H1 (cell line): ENCODE results near the gene UBE2J1. TPM values are rescaled to one million over a fixed set of nuclear protein-coding genes. Genes with fewer than 3 reads are reported as not detected.

ENCODE experiments used
- CTCF ChIA-PET: fragments of 300-600 bp; sonication (Branson Sonifier 250); formaldehyde crosslinking; loops from one replicate; lab custom pipeline; 2021; ENCODE audit not compliant: partially characterized antibody; lab: Charles Lee
- POLR2A ChIA-PET: fragments of 300-600 bp; sonication (Branson Sonifier 250); formaldehyde crosslinking; loops from one replicate; lab custom pipeline; 2021; ENCODE audit warnings: inconsistent platforms; ENCODE audit not compliant: partially characterized antibody; lab: Charles Lee
- DNase-seq, 2 experiments: peaks; one replicate each; pipeline versions ENCODE4 v3.0.0 to v3.0.0-alpha.2; 2010 to 2022; ENCODE audit warnings: low spot score in 2 of 2, low read depth in 1 of 2, mixed read lengths in 1 of 2
- FAIRE-seq: peaks from 2 replicates; lab custom pipeline; 2011; peaks lifted over from hg19 to GRCh38; lab: Jason Lieb, UNC
- H2AFZ ChIP-seq: 2 replicates; pipeline ENCODE4 v1.8.1; 2012; ENCODE audit warnings: low read length, inconsistent platforms
- H2AK5ac ChIP-seq: 2 replicates; pipeline ENCODE4 v1.6.1; 2013; ENCODE audit warnings: low read depth, low read length
- H2BK120ac ChIP-seq: replicated peaks from 2 replicates; pipeline ENCODE3; 2013; ENCODE audit warnings: low read depth, low read length, inconsistent platforms
- H2BK12ac ChIP-seq: 2 replicates; pipeline ENCODE4 v1.6.1; 2013; ENCODE audit warnings: low read depth, low read length
- H2BK15ac ChIP-seq: 2 replicates; pipeline ENCODE4 v1.6.1; 2013; ENCODE audit warnings: low read length
- H2BK20ac ChIP-seq: 2 replicates; pipeline ENCODE4 v1.6.1; 2013; ENCODE audit warnings: low read length
- H2BK5ac ChIP-seq: 2 replicates; pipeline ENCODE4 v1.6.1; 2013; ENCODE audit warnings: low read depth, low read length
- H3K14ac ChIP-seq: 2 replicates; pipeline ENCODE4 v1.6.1; 2013; ENCODE audit warnings: inconsistent platforms; ENCODE audit not compliant: insufficient read length
- H3K18ac ChIP-seq: 2 replicates; pipeline ENCODE4 v1.6.1; 2013; ENCODE audit warnings: low read length; ENCODE audit errors: extremely low read depth
- H3K23ac ChIP-seq: 2 replicates; pipeline ENCODE4 v1.6.1; 2013; ENCODE audit warnings: inconsistent platforms; ENCODE audit not compliant: insufficient read length
- H3K23me2 ChIP-seq: 2 replicates; pipeline ENCODE4 v1.6.1; 2013; ENCODE audit warnings: low read depth, low read length
- H3K27ac ChIP-seq: 2 replicates; pipeline ENCODE4 v1.6.1; 2011; ENCODE audit warnings: low read depth, low read length, inconsistent platforms
- H3K27me3 ChIP-seq, 4 experiments: replicated peaks in 1 of 4; 1 replicate in 1 of 4; 2 replicates in 3 of 4; pipeline versions ENCODE4 v1.6.1 to v1.8.1; 2011 to 2013; ENCODE audit warnings: low read length in 3 of 4, mild to moderate bottlenecking in 3 of 4, inconsistent platforms in 2 of 4, mixed read lengths in 2 of 4, moderate library complexity in 1 of 4; ENCODE audit not compliant: control insufficient read depth in 3 of 4, insufficient read depth in 3 of 4; ENCODE audit errors: extremely low read depth in 1 of 4
- H3K36me3 ChIP-seq, 4 experiments: 2 replicates each; pipeline versions ENCODE4 v1.6.1 to v1.8.1; 2011 to 2013; ENCODE audit warnings: mild to moderate bottlenecking in 4 of 4, low read length in 3 of 4, moderate library complexity in 2 of 4, control low read depth in 1 of 4, inconsistent platforms in 1 of 4; ENCODE audit not compliant: insufficient read depth in 4 of 4, control insufficient read depth in 2 of 4
- H3K4ac ChIP-seq: replicated peaks from 2 replicates; pipeline ENCODE3; 2013; ENCODE audit warnings: low read length, low read depth, mixed read lengths, inconsistent platforms; ENCODE audit not compliant: insufficient read length
- H3K4me1 ChIP-seq, 4 experiments: replicated peaks in 1 of 4; 1 replicate in 1 of 4; 2 replicates in 3 of 4; pipeline versions ENCODE4 v1.6.1 to v1.8.1; 2011 to 2013; ENCODE audit warnings: low read length in 3 of 4, inconsistent platforms in 2 of 4, mixed read lengths in 1 of 4; ENCODE audit not compliant: insufficient read depth in 4 of 4, control insufficient read depth in 3 of 4
- H3K4me2 ChIP-seq, 2 experiments: 2 replicates each; pipeline versions ENCODE4 v1.6.1 to v1.8.1; 2011 to 2013; ENCODE audit warnings: low read depth in 2 of 2, low read length in 2 of 2, control low read depth in 1 of 2, inconsistent platforms in 1 of 2, mild to moderate bottlenecking in 1 of 2; ENCODE audit not compliant: insufficient read depth in 1 of 2
- H3K4me3 ChIP-seq, 4 experiments: fragments of 200-600, 300-600 bp in 1 of 4; sonication (generic), shearing (Covaris generic), sonication (Bioruptor Twin) in 1 of 4; 2 replicates each; pipeline versions ENCODE4 v1.5.1 to v1.8.1; 2011 to 2016; ENCODE audit warnings: low read length in 4 of 4, low read depth in 3 of 4, control low read depth in 2 of 4, inconsistent platforms in 2 of 4, mild to moderate bottlenecking in 2 of 4, mixed read lengths in 1 of 4, moderate library complexity in 1 of 4; ENCODE audit not compliant: insufficient read depth in 2 of 4; ENCODE audit errors: extremely low read depth in 1 of 4
- H3K56ac ChIP-seq: replicated peaks from 2 replicates; pipeline ENCODE3; 2013; ENCODE audit warnings: low read depth, mild to moderate bottlenecking, mixed read lengths, low read length, inconsistent platforms; ENCODE audit not compliant: insufficient read length
- H3K79me1 ChIP-seq: 2 replicates; pipeline ENCODE4 v1.6.1; 2013; ENCODE audit warnings: low read depth, low read length, control low read depth
- H3K79me2 ChIP-seq, 2 experiments: 2 replicates each; pipeline versions ENCODE4 v1.6.1 to v1.8.1; 2012 to 2013; ENCODE audit warnings: low read length in 2 of 2, mild to moderate bottlenecking in 2 of 2, inconsistent platforms in 1 of 2; ENCODE audit not compliant: insufficient read depth in 2 of 2, control insufficient read depth in 1 of 2
- H3K9ac ChIP-seq, 4 experiments: replicated peaks in 1 of 4; 1 replicate in 1 of 4; 2 replicates in 3 of 4; pipeline versions ENCODE4 v1.6.1 to v1.8.1; 2011 to 2013; ENCODE audit warnings: low read depth in 3 of 4, low read length in 3 of 4, control low read depth in 2 of 4, mild to moderate bottlenecking in 2 of 4, moderate library complexity in 2 of 4, inconsistent platforms in 1 of 4; ENCODE audit errors: extremely low read depth in 1 of 4
- H3K9me3 ChIP-seq, 2 experiments: 2 replicates each; pipeline versions ENCODE4 v1.6.1 to v1.8.1; 2012 to 2013; ENCODE audit warnings: mild to moderate bottlenecking in 2 of 2, moderate library complexity in 2 of 2, control low read depth in 1 of 2, inconsistent platforms in 1 of 2, low read depth in 1 of 2, low read length in 1 of 2, mixed read lengths in 1 of 2; ENCODE audit not compliant: insufficient read depth in 2 of 2
- H4K20me1 ChIP-seq, 2 experiments: replicated peaks in 1 of 2; 2 replicates each; pipeline versions ENCODE3 to v1.8.1; 2011 to 2013; ENCODE audit warnings: inconsistent platforms in 2 of 2, low read length in 2 of 2, mild to moderate bottlenecking in 1 of 2; ENCODE audit not compliant: insufficient read depth in 2 of 2, control insufficient read depth in 1 of 2
- H4K5ac ChIP-seq: 2 replicates; pipeline ENCODE4 v1.6.1; 2013; ENCODE audit warnings: low read length, low read depth, mixed read lengths, inconsistent platforms; ENCODE audit not compliant: insufficient read length
- H4K8ac ChIP-seq: 2 replicates; pipeline ENCODE4 v1.8.0; 2013; ENCODE audit warnings: mild to moderate bottlenecking, moderate library complexity, low read length, inconsistent platforms; ENCODE audit not compliant: insufficient read depth; ENCODE audit errors: extremely low read depth
- H4K91ac ChIP-seq: replicated peaks from 2 replicates; pipeline ENCODE3; 2013; ENCODE audit warnings: low read length, mixed read lengths, inconsistent platforms; ENCODE audit not compliant: insufficient read length
- ASH2L ChIP-seq: fragments of 200-600, 300-600 bp; sonication (generic); IDR thresholded peaks from one replicate; pipeline ENCODE4 v1.7.1; 2017; ENCODE audit warnings: low read length
- ATF3 ChIP-seq: IDR thresholded peaks from 2 replicates; pipeline ENCODE4 v1.6.1; 2011; ENCODE audit warnings: low read depth, mild to moderate bottlenecking, low read length; ENCODE audit not compliant: insufficient read depth
- CEBPB ChIP-seq: IDR thresholded peaks from 2 replicates; pipeline ENCODE4 v1.6.1; 2012; ENCODE audit warnings: low read depth, low read length
- CHD2 ChIP-seq: IDR thresholded peaks from 2 replicates; pipeline ENCODE4 v1.6.1; 2012; ENCODE audit warnings: low read length, improper control_type of control experiment
- KDM1A ChIP-seq: fragments of 200-600, 300-600 bp; sonication (generic); IDR thresholded peaks from 2 replicates; pipeline ENCODE4 v1.7.1; 2016; ENCODE audit warnings: mild to moderate bottlenecking, low read length, borderline replicate concordance
- POLR2A ChIP-seq, 2 experiments: IDR thresholded peaks; 1 replicate in 1 of 2; 2 replicates in 1 of 2; pipeline ENCODE4 v1.6.1; 2011; ENCODE audit warnings: low read depth in 2 of 2, low read length in 2 of 2, mild to moderate bottlenecking in 2 of 2; ENCODE audit errors: control extremely low read depth in 1 of 2
- RXRA ChIP-seq: IDR thresholded peaks from 2 replicates; pipeline ENCODE4 v1.6.1; 2011; ENCODE audit warnings: low read depth, mild to moderate bottlenecking, low read length, moderate library complexity; ENCODE audit not compliant: insufficient read depth
- SIRT6 ChIP-seq: IDR thresholded peaks from one replicate; pipeline ENCODE4 v1.7.1; 2012; ENCODE audit warnings: low read length, inconsistent platforms
- SUZ12 ChIP-seq: fragments of 200-600 bp; sonication (generic); IDR thresholded peaks from 2 replicates; pipeline ENCODE4 v1.6.1; 2012; ENCODE audit warnings: mild to moderate bottlenecking, inconsistent platforms, low read length, moderate library complexity, mixed read lengths
- USF2 ChIP-seq: IDR thresholded peaks from 2 replicates; pipeline ENCODE4 v1.6.1; 2011; ENCODE audit warnings: low read length, improper control_type of control experiment
- ZNF274 ChIP-seq: IDR thresholded peaks from 2 replicates; pipeline ENCODE4 v1.7.0; 2012; ENCODE audit warnings: low read length, borderline replicate concordance; ENCODE audit errors: extremely low read depth
- WGBS, 2 experiments: shearing (Covaris generic) in 1 of 2; methylation state at CpG; one replicate each; pipeline versions ENCODE4 v1.1.6 to v1.1.7; 2013 to 2015; ENCODE audit warnings: low lambda C conversion rate in 2 of 2, mixed read lengths in 2 of 2, inconsistent platforms in 1 of 2, low coverage in 1 of 2, missing lambda C conversion rate in 1 of 2; ENCODE audit not compliant: insufficient replicate concordance in 2 of 2, insufficient coverage in 1 of 2, insufficient read length in 1 of 2; ENCODE audit errors: extremely low coverage in 1 of 2, missing lambda C conversion rate in 1 of 2; 5-methylcytosine and 5-hydroxymethylcytosine counted together
- polyA plus RNA-seq, 7 experiments: library from polyadenylated mRNA; depleted of rRNA in 3 of 7; stranded (reverse) in 5 of 7; unstranded in 2 of 7; fragments of >200 nt in 5 of 7; fragments of 200-250 nt in 2 of 7; gene quantifications; 1 replicate in 5 of 7; 2 replicates in 1 of 7; 4 replicates in 1 of 7; pipeline versions ENCODE4 v1.2.1 to v1.2.3, GENCODE V29; 2011 to 2013; ENCODE audit warnings: missing spikeins in 2 of 7, mixed read lengths in 2 of 7
- total RNA-seq: library from RNA; stranded (reverse); fragmentation: NEBNext Ultra II Directional; extraction: Animal tissue kit (Norgen Biotek cat#: 25700); gene quantifications from 2 replicates; pipeline ENCODE4 v1.2.1, GENCODE V29; 2021

The UBE2J1 gene
- total and polyA plus RNA-seq, 2 of the 8 experiments (the other 6 are each of a cell fraction or from before 2014, with no cell fraction given) = 8.5 to 15.2 TPM

GRCh38 chr6:89360415-89360999 is 8.0 kb upstream of the UBE2J1 start:
- no peak overlapping the region for H2BK15ac ChIP-seq
- H3K4me1 ChIP-seq = no peaks in the 10 kb centered on the region
- H3K23ac ChIP-seq = no peak overlapping the region
- no peaks in the 10 kb centered on the region for H3K79me1 ChIP-seq
- H3K9ac ChIP-seq = no peak overlapping the region
- no peak overlapping the region for H3K4me3 ChIP-seq
- H4K5ac ChIP-seq = no peak overlapping the region
- H2AK5ac ChIP-seq = no peak overlapping the region
- 93% methylated on average over 2 of the region's 2 CpGs; no CpG with 5 or more reads in 1 of the 2 experiments for WGBS, 2 experiments
- ChIA-PET CTCF (interaction anchor here (0.6 to 11.3 kb wide), 7 partner anchors 7 to 222 kb away, joined by 3 to 133 read pairs (median 8); partner anchors contain the start of gene UBE2J1), POLR2A (interaction anchor here (1.0 kb wide), 1 partner anchor 58 kb away, joined by 3 read pairs; no protein-coding TSS in a partner anchor)
- DNase-seq (no peak), FAIRE-seq (no peak)
- no peak overlapping the region for H3K14ac ChIP-seq
- H3K79me2 ChIP-seq = no peaks in the 10 kb centered on the region
- no peak overlapping the region for H3K4ac ChIP-seq
- no peak overlapping the region for H4K91ac ChIP-seq
- H2BK120ac ChIP-seq = no peak overlapping the region
- no peak overlapping the region for H2AFZ ChIP-seq
- H2BK12ac ChIP-seq = no peak overlapping the region
- H3K4me2 ChIP-seq = no peak overlapping the region
- H3K23me2 ChIP-seq = no peaks in the 10 kb centered on the region; the same call in 1 of the 2 replicates
- H3K27ac ChIP-seq = no peak overlapping the region
- H4K20me1 ChIP-seq = no peaks in the 10 kb centered on the region
- no peak overlapping the region for H2BK20ac ChIP-seq
- no peak overlapping the region for H3K18ac ChIP-seq
- H3K27me3 ChIP-seq = no peaks in the 10 kb centered on the region; a peak in 1 of 7 replicates
- no peak overlapping the region for H3K56ac ChIP-seq
- H3K9me3 ChIP-seq = no peaks in the 10 kb centered on the region
- no peak overlapping the region for H2BK5ac ChIP-seq
- no peak overlapping the region for H4K8ac ChIP-seq
- H3K36me3 ChIP-seq = no peaks in the 10 kb centered on the region
- TF ChIP-seq USF2 (no peak), SUZ12 (no peak), CHD2 (no peak), KDM1A (no peak), CEBPB (no peak), ATF3 (no peak), POLR2A (IDR thresholded peaks at IDR 0.05; ENCODE audit: control extremely low read depth in 1 of 2, low read depth in 2 of 2, low read length in 2 of 2) (no peak), ASH2L (no peak), SIRT6 (no peak), ZNF274 (no peak), RXRA (no peak)
